ENCODE results near the gene KPNA6.

DNA sequence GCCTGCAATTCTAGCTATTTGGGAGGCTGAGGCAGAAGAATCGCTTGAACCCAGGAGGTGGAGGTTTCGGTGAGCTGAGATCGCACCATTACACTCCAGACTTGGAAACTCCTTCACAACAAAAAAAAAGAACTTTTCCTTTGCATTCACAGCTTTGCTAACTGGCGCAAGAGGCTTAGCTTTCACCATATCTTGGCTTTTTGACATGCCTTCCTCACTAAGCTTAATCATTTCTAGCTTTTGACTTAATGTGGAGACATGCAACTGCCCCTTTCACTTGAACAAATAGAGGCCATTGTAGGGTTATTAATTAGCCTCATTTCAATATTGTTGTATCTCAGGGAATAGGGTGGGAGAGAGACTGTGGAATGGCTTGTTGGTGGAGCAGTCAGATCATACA, 8.7 kb downstream of the KPNA6 start:
- TF ChIP-seq, protein P1, sequence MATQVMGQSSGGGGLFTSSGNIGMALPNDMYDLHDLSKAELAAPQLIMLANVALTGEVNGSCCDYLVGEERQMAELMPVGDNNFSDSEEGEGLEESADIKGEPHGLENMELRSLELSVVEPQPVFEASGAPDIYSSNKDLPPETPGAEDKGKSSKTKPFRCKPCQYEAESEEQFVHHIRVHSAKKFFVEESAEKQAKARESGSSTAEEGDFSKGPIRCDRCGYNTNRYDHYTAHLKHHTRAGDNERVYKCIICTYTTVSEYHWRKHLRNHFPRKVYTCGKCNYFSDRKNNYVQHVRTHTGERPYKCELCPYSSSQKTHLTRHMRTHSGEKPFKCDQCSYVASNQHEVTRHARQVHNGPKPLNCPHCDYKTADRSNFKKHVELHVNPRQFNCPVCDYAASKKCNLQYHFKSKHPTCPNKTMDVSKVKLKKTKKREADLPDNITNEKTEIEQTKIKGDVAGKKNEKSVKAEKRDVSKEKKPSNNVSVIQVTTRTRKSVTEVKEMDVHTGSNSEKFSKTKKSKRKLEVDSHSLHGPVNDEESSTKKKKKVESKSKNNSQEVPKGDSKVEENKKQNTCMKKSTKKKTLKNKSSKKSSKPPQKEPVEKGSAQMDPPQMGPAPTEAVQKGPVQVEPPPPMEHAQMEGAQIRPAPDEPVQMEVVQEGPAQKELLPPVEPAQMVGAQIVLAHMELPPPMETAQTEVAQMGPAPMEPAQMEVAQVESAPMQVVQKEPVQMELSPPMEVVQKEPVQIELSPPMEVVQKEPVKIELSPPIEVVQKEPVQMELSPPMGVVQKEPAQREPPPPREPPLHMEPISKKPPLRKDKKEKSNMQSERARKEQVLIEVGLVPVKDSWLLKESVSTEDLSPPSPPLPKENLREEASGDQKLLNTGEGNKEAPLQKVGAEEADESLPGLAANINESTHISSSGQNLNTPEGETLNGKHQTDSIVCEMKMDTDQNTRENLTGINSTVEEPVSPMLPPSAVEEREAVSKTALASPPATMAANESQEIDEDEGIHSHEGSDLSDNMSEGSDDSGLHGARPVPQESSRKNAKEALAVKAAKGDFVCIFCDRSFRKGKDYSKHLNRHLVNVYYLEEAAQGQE (IDR thresholded peaks at IDR 0.05; ENCODE audit: insufficient read depth in 1 of 2, low read depth in 2 of 2, low read length in 2 of 2): no peak
- no peak for TF ChIP-seq POLR2AphosphoS5 (IDR thresholded peaks at IDR 0.05; ENCODE audit: low read depth, low read length)

All from PFSK-1 (cell line).